Measurements from ENCODE around the gene ADORA2A. TPM values are rescaled to one million over a fixed set of nuclear protein-coding genes. Genes with fewer than 3 reads are reported as not detected.

The ADORA2A gene
- total RNA-seq, 1 experiment from 2014 or later: 7.6 TPM

DNA sequence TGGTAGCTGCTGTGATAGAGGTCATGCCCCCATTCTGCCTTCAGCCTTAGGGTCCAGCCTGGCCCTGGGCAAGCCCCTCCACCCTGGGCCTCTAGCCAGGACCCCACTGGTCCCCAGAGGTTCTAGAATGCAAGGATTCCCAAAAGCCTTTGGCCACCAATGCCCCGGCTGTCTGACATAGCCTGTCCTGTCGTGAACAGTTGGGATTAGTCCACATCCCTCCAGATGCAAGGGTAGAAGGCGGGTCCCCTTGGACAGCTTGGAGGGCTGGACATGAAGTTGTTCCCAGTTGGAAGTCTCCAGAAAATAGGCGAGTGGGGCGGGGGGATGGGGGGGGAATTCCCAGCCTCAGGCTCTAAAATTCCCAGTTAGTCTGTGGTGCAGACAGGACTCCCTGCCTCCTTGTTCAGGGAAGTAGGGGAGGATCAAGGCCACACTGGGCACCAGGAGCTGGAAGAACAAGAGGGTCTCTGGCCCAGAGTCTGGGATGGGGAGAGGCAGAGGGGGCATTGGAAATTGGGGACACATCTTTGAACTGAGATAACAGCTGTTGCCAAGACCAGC is 5.2 kb upstream of the ADORA2A start (continued):
- TF ChIP-seq, protein P1, sequence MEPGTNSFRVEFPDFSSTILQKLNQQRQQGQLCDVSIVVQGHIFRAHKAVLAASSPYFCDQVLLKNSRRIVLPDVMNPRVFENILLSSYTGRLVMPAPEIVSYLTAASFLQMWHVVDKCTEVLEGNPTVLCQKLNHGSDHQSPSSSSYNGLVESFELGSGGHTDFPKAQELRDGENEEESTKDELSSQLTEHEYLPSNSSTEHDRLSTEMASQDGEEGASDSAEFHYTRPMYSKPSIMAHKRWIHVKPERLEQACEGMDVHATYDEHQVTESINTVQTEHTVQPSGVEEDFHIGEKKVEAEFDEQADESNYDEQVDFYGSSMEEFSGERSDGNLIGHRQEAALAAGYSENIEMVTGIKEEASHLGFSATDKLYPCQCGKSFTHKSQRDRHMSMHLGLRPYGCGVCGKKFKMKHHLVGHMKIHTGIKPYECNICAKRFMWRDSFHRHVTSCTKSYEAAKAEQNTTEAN (CRISPR knock-in tag; IDR thresholded peaks at IDR 0.05): no peak
- TF ChIP-seq, protein P2, sequence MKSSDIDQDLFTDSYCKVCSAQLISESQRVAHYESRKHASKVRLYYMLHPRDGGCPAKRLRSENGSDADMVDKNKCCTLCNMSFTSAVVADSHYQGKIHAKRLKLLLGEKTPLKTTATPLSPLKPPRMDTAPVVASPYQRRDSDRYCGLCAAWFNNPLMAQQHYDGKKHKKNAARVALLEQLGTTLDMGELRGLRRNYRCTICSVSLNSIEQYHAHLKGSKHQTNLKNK (CRISPR knock-in tag; IDR thresholded peaks at IDR 0.05): no peak
- TF ChIP-seq TEAD1 (CRISPR knock-in tag; IDR thresholded peaks at IDR 0.05) (no peak), MXD4 (CRISPR knock-in tag; IDR thresholded peaks at IDR 0.05; ENCODE audit: borderline replicate concordance) (no peak), ZNF219 (CRISPR knock-in tag; IDR thresholded peaks at IDR 0.05; ENCODE audit: borderline replicate concordance) (no peak), NR1H2 (CRISPR knock-in tag; IDR thresholded peaks at IDR 0.05) (no peak), RELA (CRISPR knock-in tag; IDR thresholded peaks at IDR 0.05; ENCODE audit: borderline replicate concordance) (no peak), RORB (CRISPR knock-in tag; IDR thresholded peaks at IDR 0.05) (no peak), CREB1 (CRISPR knock-in tag; IDR thresholded peaks at IDR 0.05) (no peak), ZNF138 (CRISPR knock-in tag; conservative IDR thresholded peaks at IDR 0.05) (no peak)
- TF ChIP-seq, protein P3, sequence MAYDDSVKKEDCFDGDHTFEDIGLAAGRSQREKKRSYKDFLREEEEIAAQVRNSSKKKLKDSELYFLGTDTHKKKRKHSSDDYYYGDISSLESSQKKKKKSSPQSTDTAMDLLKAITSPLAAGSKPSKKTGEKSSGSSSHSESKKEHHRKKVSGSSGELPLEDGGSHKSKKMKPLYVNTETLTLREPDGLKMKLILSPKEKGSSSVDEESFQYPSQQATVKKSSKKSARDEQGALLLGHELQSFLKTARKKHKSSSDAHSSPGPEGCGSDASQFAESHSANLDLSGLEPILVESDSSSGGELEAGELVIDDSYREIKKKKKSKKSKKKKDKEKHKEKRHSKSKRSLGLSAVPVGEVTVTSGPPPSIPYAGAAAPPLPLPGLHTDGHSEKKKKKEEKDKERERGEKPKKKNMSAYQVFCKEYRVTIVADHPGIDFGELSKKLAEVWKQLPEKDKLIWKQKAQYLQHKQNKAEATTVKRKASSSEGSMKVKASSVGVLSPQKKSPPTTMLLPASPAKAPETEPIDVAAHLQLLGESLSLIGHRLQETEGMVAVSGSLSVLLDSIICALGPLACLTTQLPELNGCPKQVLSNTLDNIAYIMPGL (CRISPR knock-in tag; IDR thresholded peaks at IDR 0.05): no peak
- TF ChIP-seq, protein P4, sequence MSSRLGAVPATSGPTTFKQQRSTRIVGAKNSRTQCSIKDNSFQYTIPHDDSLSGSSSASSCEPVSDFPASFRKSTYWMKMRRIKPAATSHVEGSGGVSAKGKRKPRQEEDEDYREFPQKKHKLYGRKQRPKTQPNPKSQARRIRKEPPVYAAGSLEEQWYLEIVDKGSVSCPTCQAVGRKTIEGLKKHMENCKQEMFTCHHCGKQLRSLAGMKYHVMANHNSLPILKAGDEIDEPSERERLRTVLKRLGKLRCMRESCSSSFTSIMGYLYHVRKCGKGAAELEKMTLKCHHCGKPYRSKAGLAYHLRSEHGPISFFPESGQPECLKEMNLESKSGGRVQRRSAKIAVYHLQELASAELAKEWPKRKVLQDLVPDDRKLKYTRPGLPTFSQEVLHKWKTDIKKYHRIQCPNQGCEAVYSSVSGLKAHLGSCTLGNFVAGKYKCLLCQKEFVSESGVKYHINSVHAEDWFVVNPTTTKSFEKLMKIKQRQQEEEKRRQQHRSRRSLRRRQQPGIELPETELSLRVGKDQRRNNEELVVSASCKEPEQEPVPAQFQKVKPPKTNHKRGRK (CRISPR knock-in tag; IDR thresholded peaks at IDR 0.05; ENCODE audit: borderline replicate concordance): no peak

DNA sequence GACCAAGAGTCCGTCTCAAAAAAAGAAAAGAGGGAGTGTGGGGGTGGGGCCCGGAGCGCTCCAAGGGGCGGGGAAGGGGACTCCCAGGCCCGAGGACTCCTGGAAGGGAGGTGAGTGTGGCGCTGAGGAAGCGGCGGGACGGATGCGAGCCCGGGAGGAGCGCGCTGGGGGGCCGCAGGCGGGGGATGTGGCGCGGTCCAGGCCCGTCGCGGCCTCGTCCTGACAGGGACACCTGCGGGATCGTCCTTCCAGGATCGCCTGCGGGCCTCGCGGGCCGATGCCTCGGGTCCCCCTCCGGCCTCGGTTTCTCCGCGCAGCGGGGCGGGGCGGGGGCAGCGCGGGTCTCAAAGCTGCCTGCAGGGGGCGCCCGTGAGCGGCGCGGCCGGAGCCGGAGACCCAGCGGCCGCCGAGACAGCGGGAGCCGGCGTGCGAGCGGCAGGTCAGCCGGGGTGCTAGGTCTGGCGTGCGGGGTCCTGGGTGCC is 3.8 kb upstream of the ADORA2A start:
- DNase-seq (ENCODE audit: low spot score): peak; percentile 69
- no peak overlapping the region for H3K27ac Mint-ChIP-seq
- ATAC-seq: peak; percentile 29
- ChIA-PET POLR2A (no interaction called here), CTCF (interaction anchor here (0.6 to 14.0 kb wide), 21 partner anchors 9 to 192 kb away, joined by 3 to 271 read pairs (median 4); no protein-coding TSS in a partner anchor)
- TF ChIP-seq, protein P5, sequence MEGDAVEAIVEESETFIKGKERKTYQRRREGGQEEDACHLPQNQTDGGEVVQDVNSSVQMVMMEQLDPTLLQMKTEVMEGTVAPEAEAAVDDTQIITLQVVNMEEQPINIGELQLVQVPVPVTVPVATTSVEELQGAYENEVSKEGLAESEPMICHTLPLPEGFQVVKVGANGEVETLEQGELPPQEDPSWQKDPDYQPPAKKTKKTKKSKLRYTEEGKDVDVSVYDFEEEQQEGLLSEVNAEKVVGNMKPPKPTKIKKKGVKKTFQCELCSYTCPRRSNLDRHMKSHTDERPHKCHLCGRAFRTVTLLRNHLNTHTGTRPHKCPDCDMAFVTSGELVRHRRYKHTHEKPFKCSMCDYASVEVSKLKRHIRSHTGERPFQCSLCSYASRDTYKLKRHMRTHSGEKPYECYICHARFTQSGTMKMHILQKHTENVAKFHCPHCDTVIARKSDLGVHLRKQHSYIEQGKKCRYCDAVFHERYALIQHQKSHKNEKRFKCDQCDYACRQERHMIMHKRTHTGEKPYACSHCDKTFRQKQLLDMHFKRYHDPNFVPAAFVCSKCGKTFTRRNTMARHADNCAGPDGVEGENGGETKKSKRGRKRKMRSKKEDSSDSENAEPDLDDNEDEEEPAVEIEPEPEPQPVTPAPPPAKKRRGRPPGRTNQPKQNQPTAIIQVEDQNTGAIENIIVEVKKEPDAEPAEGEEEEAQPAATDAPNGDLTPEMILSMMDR (IDR thresholded peaks at IDR 0.05): peak; percentile 98
- TF ChIP-seq, protein P6, sequence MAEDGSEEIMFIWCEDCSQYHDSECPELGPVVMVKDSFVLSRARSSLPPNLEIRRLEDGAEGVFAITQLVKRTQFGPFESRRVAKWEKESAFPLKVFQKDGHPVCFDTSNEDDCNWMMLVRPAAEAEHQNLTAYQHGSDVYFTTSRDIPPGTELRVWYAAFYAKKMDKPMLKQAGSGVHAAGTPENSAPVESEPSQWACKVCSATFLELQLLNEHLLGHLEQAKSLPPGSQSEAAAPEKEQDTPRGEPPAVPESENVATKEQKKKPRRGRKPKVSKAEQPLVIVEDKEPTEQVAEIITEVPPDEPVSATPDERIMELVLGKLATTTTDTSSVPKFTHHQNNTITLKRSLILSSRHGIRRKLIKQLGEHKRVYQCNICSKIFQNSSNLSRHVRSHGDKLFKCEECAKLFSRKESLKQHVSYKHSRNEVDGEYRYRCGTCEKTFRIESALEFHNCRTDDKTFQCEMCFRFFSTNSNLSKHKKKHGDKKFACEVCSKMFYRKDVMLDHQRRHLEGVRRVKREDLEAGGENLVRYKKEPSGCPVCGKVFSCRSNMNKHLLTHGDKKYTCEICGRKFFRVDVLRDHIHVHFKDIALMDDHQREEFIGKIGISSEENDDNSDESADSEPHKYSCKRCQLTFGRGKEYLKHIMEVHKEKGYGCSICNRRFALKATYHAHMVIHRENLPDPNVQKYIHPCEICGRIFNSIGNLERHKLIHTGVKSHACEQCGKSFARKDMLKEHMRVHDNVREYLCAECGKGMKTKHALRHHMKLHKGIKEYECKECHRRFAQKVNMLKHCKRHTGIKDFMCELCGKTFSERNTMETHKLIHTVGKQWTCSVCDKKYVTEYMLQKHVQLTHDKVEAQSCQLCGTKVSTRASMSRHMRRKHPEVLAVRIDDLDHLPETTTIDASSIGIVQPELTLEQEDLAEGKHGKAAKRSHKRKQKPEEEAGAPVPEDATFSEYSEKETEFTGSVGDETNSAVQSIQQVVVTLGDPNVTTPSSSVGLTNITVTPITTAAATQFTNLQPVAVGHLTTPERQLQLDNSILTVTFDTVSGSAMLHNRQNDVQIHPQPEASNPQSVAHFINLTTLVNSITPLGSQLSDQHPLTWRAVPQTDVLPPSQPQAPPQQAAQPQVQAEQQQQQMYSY (CRISPR knock-in tag; IDR thresholded peaks at IDR 0.05): 0 out of 2 replicates have a peak, but pooled peaks have one; percentile 26
- TF ChIP-seq, protein P7, sequence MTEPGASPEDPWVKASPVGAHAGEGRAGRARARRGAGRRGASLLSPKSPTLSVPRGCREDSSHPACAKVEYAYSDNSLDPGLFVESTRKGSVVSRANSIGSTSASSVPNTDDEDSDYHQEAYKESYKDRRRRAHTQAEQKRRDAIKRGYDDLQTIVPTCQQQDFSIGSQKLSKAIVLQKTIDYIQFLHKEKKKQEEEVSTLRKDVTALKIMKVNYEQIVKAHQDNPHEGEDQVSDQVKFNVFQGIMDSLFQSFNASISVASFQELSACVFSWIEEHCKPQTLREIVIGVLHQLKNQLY (CRISPR knock-in tag; IDR thresholded peaks at IDR 0.05): no peak
- TF ChIP-seq ETV6 (CRISPR knock-in tag; IDR thresholded peaks at IDR 0.05) (peak; percentile 17; the same call in 1 of the 2 replicates), JAZF1 (CRISPR knock-in tag; IDR thresholded peaks at IDR 0.05) (no peak)
- TF ChIP-seq, protein P3 (CRISPR knock-in tag; IDR thresholded peaks at IDR 0.05): peak; percentile 1; the same call in 1 of the 2 replicates
- peaks cover 27% of the 10 kb centered on the region for H3K4me1 Mint-ChIP-seq
- H3K4me3 Mint-ChIP-seq: peak overlapping the region; percentile 61
- peaks cover 20% of the 10 kb centered on the region for H3K27me3 Mint-ChIP-seq (ENCODE audit: low read depth)
- H3K36me3 Mint-ChIP-seq: no peaks in the 10 kb centered on the region
- no peaks in the 10 kb centered on the region for H3K9me3 Mint-ChIP-seq

Measured in WTC11 (cell line).